Smooth muscle cell (in vitro differentiated cells): ENCODE results near the gene ZNF839. TPM values are rescaled to one million over a fixed set of nuclear protein-coding genes. Genes with fewer than 3 reads are reported as not detected.

Experiments
- DNase-seq: peaks from one replicate; lab custom pipeline; 2025; ENCODE audit not compliant: unreplicated experiment; lab: John Stamatoyannopoulos, UW
- H2AFZ ChIP-seq: fragments of 200-600 bp; sonication (generic); 2 replicates; pipeline ENCODE4 v1.6.0; 2016; ENCODE audit warnings: antibody characterized with exemption, low read depth, mild to moderate bottlenecking
- H3F3A ChIP-seq: fragments of 200-600 bp; sonication (generic); 2 replicates; pipeline ENCODE4 v1.6.0; 2017; ENCODE audit warnings: antibody characterized with exemption, low read depth
- H3K27ac ChIP-seq: fragments of 200-600 bp; sonication (generic); 2 replicates; pipeline ENCODE4 v1.5.1; 2016; ENCODE audit warnings: low read depth, mild to moderate bottlenecking
- H3K27me3 ChIP-seq: fragments of 200-600 bp; sonication (generic); 2 replicates; pipeline ENCODE4 v1.6.1; 2016; ENCODE audit warnings: low read depth, mild to moderate bottlenecking
- H3K36me3 ChIP-seq: fragments of 200-600 bp; sonication (generic); 2 replicates; pipeline ENCODE4 v1.5.1; 2016; ENCODE audit warnings: low read depth
- H3K4me1 ChIP-seq: fragments of 200-600 bp; sonication (generic); 2 replicates; pipeline ENCODE4 v1.5.1; 2016; ENCODE audit warnings: low read depth
- H3K4me2 ChIP-seq: fragments of 200-600 bp; sonication (generic); 2 replicates; pipeline ENCODE4 v1.6.0; 2016; ENCODE audit warnings: mild to moderate bottlenecking
- H3K4me3 ChIP-seq: fragments of 200-600 bp; sonication (generic); 2 replicates; pipeline ENCODE4 v1.5.1; 2016; ENCODE audit warnings: mild to moderate bottlenecking
- H3K79me2 ChIP-seq: fragments of 200-600 bp; sonication (generic); 2 replicates; pipeline ENCODE4 v1.6.0; 2016; ENCODE audit warnings: low read depth, mild to moderate bottlenecking
- H3K9ac ChIP-seq: fragments of 200-600 bp; sonication (generic); 2 replicates; pipeline ENCODE4 v1.6.0; 2016; ENCODE audit warnings: low read depth
- H3K9me3 ChIP-seq: fragments of 200-600 bp; sonication (generic); replicated peaks from 2 replicates; pipeline ENCODE4 v1.5.1; 2016; ENCODE audit warnings: low read depth
- H4K20me1 ChIP-seq: fragments of 200-600 bp; sonication (generic); 2 replicates; pipeline ENCODE4 v1.6.0; 2016; ENCODE audit warnings: low read depth
- CTCF ChIP-seq: fragments of 200-600 bp; sonication (generic); IDR thresholded peaks from 2 replicates; pipeline ENCODE4 v1.5.1; 2017; ENCODE audit warnings: borderline replicate concordance, mild to moderate bottlenecking, antibody characterized with exemption; ENCODE audit not compliant: insufficient read depth, poor library complexity, severe bottlenecking
- WGBS: methylation state at CpG from one replicate; pipeline ENCODE4 v1.1.7; 2016; ENCODE audit warnings: low lambda C conversion rate; 5-methylcytosine and 5-hydroxymethylcytosine counted together
- polyA plus RNA-seq: library from polyadenylated mRNA; unstranded; fragments of >200 nt; fragmentation: Nextera tagmentation; extraction: Ambion mirVana; gene quantifications from 2 replicates; pipeline ENCODE4 v1.2.1, GENCODE V29; 2016
- total RNA-seq: library from RNA; depleted of rRNA; stranded (reverse); fragments of >200 nt; gene quantifications from 2 replicates; pipeline ENCODE4 v1.2.3, GENCODE V29; 2014

ZNF839 gene
- total and polyA plus RNA-seq, 2 experiments from 2014 or later, result 4.0 to 13.1 TPM

- no peaks in the 10 kb centered on the region for H3K27me3 ChIP-seq
- H3K27ac ChIP-seq, result peak overlapping the region; percentile 77
- no peak overlapping the region for H3K4me2 ChIP-seq
- H3K4me1 ChIP-seq, result peaks cover 13% of the 10 kb centered on the region
- no peak overlapping the region for H3K9ac ChIP-seq
- no peaks in the 10 kb centered on the region for H3K79me2 ChIP-seq
- H2AFZ ChIP-seq, result no peak overlapping the region
- no peak overlapping the region for H3K4me3 ChIP-seq
- no peaks in the 10 kb centered on the region for H4K20me1 ChIP-seq
- TF ChIP-seq CTCF, result no peak
- peaks cover 7% of the 10 kb centered on the region for H3F3A ChIP-seq
- no peaks in the 10 kb centered on the region for H3K9me3 ChIP-seq
- DNase-seq, result no peak
- WGBS, result 47% methylated on average over 6 of the region's 6 CpGs
- no peaks in the 10 kb centered on the region for H3K36me3 ChIP-seq
Observed at GRCh38 chr14:102315121-102315520, 4.4 kb upstream of the ZNF839 start.

GRCh38 chr14:102316338-102316742 is 3.2 kb upstream of the ZNF839 start:
- no peak for DNase-seq
- Histone ChIP-seq H3K27ac (peak overlapping the region; percentile 77), H3F3A (peaks cover 7% of the 10 kb centered on the region), H3K36me3 (no peaks in the 10 kb centered on the region), H3K27me3 (no peaks in the 10 kb centered on the region), H3K9ac (no peak overlapping the region), H3K4me2 (peak overlapping the region; percentile 85), H3K9me3 (no peaks in the 10 kb centered on the region), H4K20me1 (no peaks in the 10 kb centered on the region), H3K4me1 (peaks cover 21% of the 10 kb centered on the region), H3K4me3 (peak overlapping the region; percentile 63), H3K79me2 (peaks cover 4% of the 10 kb centered on the region), H2AFZ (peak overlapping the region; percentile 40)
- 21% methylated on average over 10 of the region's 10 CpGs for WGBS
- no peak for TF ChIP-seq CTCF

- Histone ChIP-seq H4K20me1 (no peaks in the 10 kb centered on the region), H3K27ac (peak overlapping the region; percentile 77), H2AFZ (peak overlapping the region; percentile 40), H3K4me3 (peak overlapping the region; percentile 63), H3K4me1 (peaks cover 21% of the 10 kb centered on the region), H3K79me2 (peaks cover 4% of the 10 kb centered on the region), H3K36me3 (no peaks in the 10 kb centered on the region), H3F3A (peaks cover 7% of the 10 kb centered on the region), H3K4me2 (peak overlapping the region; percentile 85), H3K27me3 (no peaks in the 10 kb centered on the region), H3K9me3 (no peaks in the 10 kb centered on the region), H3K9ac (no peak overlapping the region)
- WGBS, result under 1% methylated on average over 54 of the region's 54 CpGs
- DNase-seq, result peak; percentile 93
- TF ChIP-seq CTCF, result peak; percentile 82
Observed at GRCh38 chr14:102316743-102317563, 2.6 kb upstream of the ZNF839 start.
